Osteoblast (primary cell): ENCODE results near the gene SOX30. TPM values are rescaled to one million over a fixed set of nuclear protein-coding genes. Genes with fewer than 3 reads are reported as not detected.

Experiments used
- DNase-seq: peaks from one replicate; pipeline ENCODE4 v3.0.0; 2011; ENCODE audit warnings: low spot score, mixed read lengths; ENCODE audit not compliant: insufficient read length; ENCODE audit errors: missing footprints
- H2AFZ ChIP-seq: 2 replicates; pipeline ENCODE4 v1.6.0; 2011; ENCODE audit warnings: mild to moderate bottlenecking, low read length
- H3K27ac ChIP-seq: 2 replicates; pipeline ENCODE4 v1.5.1; 2011; ENCODE audit warnings: mild to moderate bottlenecking, low read depth, low read length, moderate library complexity
- H3K27me3 ChIP-seq: 2 replicates; pipeline ENCODE4 v1.6.0; 2012; ENCODE audit warnings: mild to moderate bottlenecking, control low read depth, inconsistent platforms, low read length, moderate library complexity; ENCODE audit not compliant: insufficient read depth
- H3K36me3 ChIP-seq: 2 replicates; pipeline ENCODE4 v1.5.1; 2011; ENCODE audit warnings: mild to moderate bottlenecking, low read length, control low read depth, moderate library complexity; ENCODE audit not compliant: insufficient read depth
- H3K4me1 ChIP-seq: 2 replicates; pipeline ENCODE4 v1.5.1; 2011; ENCODE audit warnings: mild to moderate bottlenecking, low read length, control low read depth, moderate library complexity; ENCODE audit not compliant: insufficient read depth
- H3K4me2 ChIP-seq: 2 replicates; pipeline ENCODE4 v1.6.0; 2011; ENCODE audit warnings: mild to moderate bottlenecking, low read length; ENCODE audit not compliant: insufficient read depth
- H3K4me3 ChIP-seq: fragments of 200-600 bp; sonication (generic); 3 replicates; pipeline ENCODE4 v1.5.1; 2012; ENCODE audit warnings: mild to moderate bottlenecking, low read length, inconsistent platforms; ENCODE audit not compliant: insufficient read depth
- H3K79me2 ChIP-seq: 2 replicates; pipeline ENCODE4 v1.6.0; 2012; ENCODE audit warnings: mild to moderate bottlenecking, low read length, control low read depth, inconsistent platforms; ENCODE audit not compliant: insufficient read depth
- H3K9me3 ChIP-seq: 2 replicates; pipeline ENCODE4 v1.5.1; 2011; ENCODE audit warnings: low read depth, low read length, control low read depth
- H4K20me1 ChIP-seq: 2 replicates; pipeline ENCODE4 v1.6.0; 2012; ENCODE audit warnings: mild to moderate bottlenecking, low read length, control low read depth; ENCODE audit not compliant: insufficient read depth
- CTCF ChIP-seq: IDR thresholded peaks from 2 replicates; pipeline ENCODE4 v1.5.1; 2011; ENCODE audit warnings: mild to moderate bottlenecking, low read depth, low read length, moderate library complexity; ENCODE audit errors: extremely low read depth
- total RNA-seq: library from RNA; depleted of rRNA; stranded (reverse); fragments of >200 nt; gene quantifications from 2 replicates; pipeline ENCODE4 v1.2.3, GENCODE V29; 2012

Gene SOX30
- total RNA-seq, 1 donor = under 0.01 TPM

- Histone ChIP-seq H3K4me1 (peaks cover 14% of the 10 kb centered on the region), H3K27me3 (no peaks in the 10 kb centered on the region), H3K27ac (no peak overlapping the region), H3K4me2 (no peak overlapping the region), H3K4me3 (no peak overlapping the region), H2AFZ (no peak overlapping the region), H3K36me3 (no peaks in the 10 kb centered on the region), H3K9me3 (no peaks in the 10 kb centered on the region), H3K79me2 (no peaks in the 10 kb centered on the region), H4K20me1 (no peaks in the 10 kb centered on the region)
- no peak for TF ChIP-seq CTCF
- no peak for DNase-seq
Observed at GRCh38 chr5:157584628-157585027, 67.6 kb downstream of the SOX30 start.

GRCh38 chr5:157582731-157583620, 69.3 kb downstream of the SOX30 start:
- Histone ChIP-seq H3K4me2 (peak overlapping the region; percentile 39), H3K27me3 (no peaks in the 10 kb centered on the region), H3K4me1 (peaks cover 14% of the 10 kb centered on the region), H2AFZ (peak overlapping the region; percentile 68), H3K9me3 (no peaks in the 10 kb centered on the region), H4K20me1 (no peaks in the 10 kb centered on the region), H3K4me3 (peak overlapping the region; percentile 21), H3K36me3 (no peaks in the 10 kb centered on the region), H3K79me2 (no peaks in the 10 kb centered on the region), H3K27ac (peak overlapping the region; percentile 23)
- no peak for DNase-seq
- TF ChIP-seq CTCF = peak; percentile 16

GRCh38 chr5:157581901-157582300, 70.3 kb downstream of the SOX30 start:
- Histone ChIP-seq H3K9me3 (no peaks in the 10 kb centered on the region), H3K4me3 (no peak overlapping the region), H3K27me3 (no peaks in the 10 kb centered on the region), H3K4me2 (peak overlapping the region; percentile 4), H3K79me2 (no peaks in the 10 kb centered on the region), H3K27ac (peak overlapping the region; percentile 18), H2AFZ (peak overlapping the region; percentile 32), H4K20me1 (no peaks in the 10 kb centered on the region), H3K4me1 (peaks cover 14% of the 10 kb centered on the region), H3K36me3 (no peaks in the 10 kb centered on the region)
- no peak for DNase-seq
- no peak for TF ChIP-seq CTCF

- Histone ChIP-seq H3K36me3 (no peaks in the 10 kb centered on the region), H3K4me3 (no peak overlapping the region), H3K9me3 (no peaks in the 10 kb centered on the region), H3K4me1 (peaks cover 25% of the 10 kb centered on the region), H3K27me3 (no peaks in the 10 kb centered on the region), H3K27ac (no peak overlapping the region), H4K20me1 (peaks cover 3% of the 10 kb centered on the region), H3K79me2 (peaks cover 15% of the 10 kb centered on the region), H2AFZ (no peak overlapping the region), H3K4me2 (no peak overlapping the region)
- no peak for TF ChIP-seq CTCF
- DNase-seq = peak; percentile 70
Observed at GRCh38 chr5:157578079-157578780, 74.0 kb downstream of the SOX30 start.
